Measurements from ENCODE around the gene SNX14. TPM values are rescaled to one million over a fixed set of nuclear protein-coding genes. Genes with fewer than 3 reads are reported as not detected.

The SNX14 gene
- total RNA-seq, 1 donor from 2014 or later = 97.8 TPM

GRCh38 chr6:85459224-85459901 lies 134.3 kb downstream of the SNX14 start:
- peaks cover 21% of the 10 kb centered on the region for H3K4me1 ChIP-seq
- no peak for ATAC-seq
- intact Hi-C loops (cut with DNase I) = no loop called here
- TF ChIP-seq CTCF (IDR thresholded peaks at IDR 0.05) = no peak
- no peaks in the 10 kb centered on the region for H3K27me3 ChIP-seq
- H3K9me3 ChIP-seq = no peaks in the 10 kb centered on the region
- no peak for DNase-seq
- no peak overlapping the region for H3K27ac ChIP-seq
- no peak overlapping the region for H3K4me3 ChIP-seq
- H3K36me3 ChIP-seq = no peaks in the 10 kb centered on the region

GRCh38 chr6:85458782-85459181 lies 134.9 kb downstream of the SNX14 start:
- Histone ChIP-seq H3K27ac (no peak overlapping the region), H3K4me3 (no peak overlapping the region), H3K27me3 (no peaks in the 10 kb centered on the region), H3K4me1 (peaks cover 21% of the 10 kb centered on the region), H3K36me3 (no peaks in the 10 kb centered on the region), H3K9me3 (no peaks in the 10 kb centered on the region)
- no peak for TF ChIP-seq CTCF (IDR thresholded peaks at IDR 0.05)
- intact Hi-C loops (cut with DNase I) = no loop called here
- DNase-seq (no peak), ATAC-seq (no peak)

- Histone ChIP-seq H3K27ac (no peak overlapping the region), H3K36me3 (no peaks in the 10 kb centered on the region), H3K9me3 (no peaks in the 10 kb centered on the region), H3K4me1 (peaks cover 21% of the 10 kb centered on the region), H3K27me3 (no peaks in the 10 kb centered on the region), H3K4me3 (no peak overlapping the region)
- DNase-seq (no peak), ATAC-seq (no peak)
- intact Hi-C loops (cut with DNase I) = no loop called here
- no peak for TF ChIP-seq CTCF (IDR thresholded peaks at IDR 0.05)
Observed at GRCh38 chr6:85458184-85458583, 135.5 kb downstream of the SNX14 start.

GRCh38 chr6:85456782-85457181 lies 136.9 kb downstream of the SNX14 start:
- no peak for ATAC-seq
- H3K27ac ChIP-seq = no peak overlapping the region

More at GRCh38 chr6:85456782-85457181, 136.9 kb downstream of the SNX14 start:
- no peaks in the 10 kb centered on the region for H3K36me3 ChIP-seq
- intact Hi-C loops (cut with DNase I) = no loop called here
- peaks cover 2% of the 10 kb centered on the region for H3K27me3 ChIP-seq
- no peak for TF ChIP-seq CTCF (IDR thresholded peaks at IDR 0.05)
- no peaks in the 10 kb centered on the region for H3K9me3 ChIP-seq
- H3K4me1 ChIP-seq = peaks cover 21% of the 10 kb centered on the region
- no peak for DNase-seq
- H3K4me3 ChIP-seq = no peak overlapping the region

Other genes with a start within 250 kb of the SNX14 start
- 15.3 TPM for gene NT5E, start 143.8 kb downstream of the SNX14 start, total RNA-seq
- gene SYNCRIP, start 49.0 kb upstream of the SNX14 start, total RNA-seq = 88.3 TPM

All from upper lobe of right lung (tissue), 1 donor.